ENCODE measurements around the gene TDRD10. TPM values are rescaled to one million over a fixed set of nuclear protein-coding genes. Genes with fewer than 3 reads are reported as not detected.

Gene TDRD10
- total RNA-seq, 1 donor from 2014 or later, result 2.3 TPM

DNA sequence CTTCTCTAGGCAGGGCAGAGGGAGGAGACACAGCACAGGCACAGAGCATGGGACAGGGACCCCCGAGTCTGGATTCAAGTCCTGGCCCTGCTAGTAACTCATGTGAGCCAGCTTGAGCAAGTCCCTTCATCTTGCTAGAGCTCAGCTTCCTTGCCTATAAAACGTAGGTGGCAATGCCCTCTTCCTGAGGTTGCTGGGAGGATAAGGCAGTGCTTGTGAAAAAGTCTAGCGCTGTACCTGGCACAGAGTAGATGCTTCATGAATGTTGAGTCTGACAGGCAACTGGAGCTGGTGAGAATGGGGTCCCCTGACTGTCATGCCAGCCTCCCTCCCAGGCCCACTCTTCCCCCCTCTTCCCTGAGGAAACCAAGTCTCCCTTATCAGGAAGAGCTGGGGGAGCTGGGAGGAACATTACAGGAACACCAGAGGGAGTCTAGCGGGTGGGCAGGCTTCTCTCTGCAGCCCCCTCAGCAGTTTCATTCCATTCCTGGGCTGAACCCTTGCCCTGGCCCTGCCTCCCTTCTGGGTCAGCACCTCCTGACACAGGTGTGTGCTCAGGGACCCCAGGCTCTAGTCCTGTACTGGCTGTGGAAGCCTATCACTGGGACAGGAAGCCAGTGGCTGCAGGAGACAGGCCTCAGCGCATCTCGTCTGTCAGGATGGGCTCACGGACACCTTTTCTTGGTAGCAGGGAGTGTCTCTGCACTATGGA, 75.5 kb downstream of the TDRD10 start:
- no peak for DNase-seq (ENCODE audit: low spot score)

- DNase-seq (ENCODE audit: low spot score), result no peak
These were observed 76.0 kb downstream of the TDRD10 start for GRCh38 chr1:154578058-154578418.

- DNase-seq (ENCODE audit: low spot score), result no peak
These were observed 77.4 kb downstream of the TDRD10 start for GRCh38 chr1:154579374-154579773.

- DNase-seq (ENCODE audit: low spot score), result no peak
These were observed 79.7 kb downstream of the TDRD10 start for GRCh38 chr1:154581766-154582165.

GRCh38 chr1:154582885-154583284, 80.9 kb downstream of the TDRD10 start:
- no peak for DNase-seq (ENCODE audit: low spot score)

GRCh38 chr1:154583773-154584172, 81.8 kb downstream of the TDRD10 start:
- DNase-seq (ENCODE audit: low spot score), result peak; percentile 19

DNA sequence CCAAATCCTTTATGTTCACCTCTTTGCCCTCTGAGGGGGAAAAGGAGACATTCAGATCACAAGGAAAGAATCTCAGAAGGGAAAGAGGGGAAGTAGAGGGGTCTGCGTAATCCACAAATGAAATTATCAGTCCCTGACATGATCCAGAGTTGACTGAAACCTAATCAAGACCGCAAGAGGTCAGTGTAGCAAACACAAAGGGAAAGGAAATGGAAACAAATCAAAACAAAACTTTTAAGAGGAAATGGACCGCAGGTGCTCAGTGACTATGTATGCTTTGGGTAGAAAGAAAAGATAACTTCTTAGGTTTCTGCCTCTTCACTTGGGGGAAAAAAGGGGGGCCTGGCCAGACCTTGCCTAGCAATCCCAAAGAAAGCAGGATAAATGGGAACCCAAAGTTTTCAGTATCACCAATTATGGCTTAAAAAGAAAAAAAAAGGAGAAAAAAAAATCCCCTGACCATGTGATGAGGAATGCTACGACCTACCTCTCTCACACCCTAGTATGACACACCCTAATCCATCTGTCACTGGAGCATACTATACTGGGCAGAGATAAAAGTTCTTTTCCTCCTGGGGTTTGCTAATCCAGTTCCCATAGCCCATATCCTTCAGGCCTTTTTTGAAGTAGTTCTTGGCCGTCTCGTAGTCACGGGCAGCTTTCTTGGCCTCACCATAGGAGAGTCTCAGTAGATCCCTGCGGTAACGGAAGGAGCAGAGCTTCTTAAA, 82.4 kb downstream of the TDRD10 start:
- no peak for DNase-seq (ENCODE audit: low spot score)

DNA sequence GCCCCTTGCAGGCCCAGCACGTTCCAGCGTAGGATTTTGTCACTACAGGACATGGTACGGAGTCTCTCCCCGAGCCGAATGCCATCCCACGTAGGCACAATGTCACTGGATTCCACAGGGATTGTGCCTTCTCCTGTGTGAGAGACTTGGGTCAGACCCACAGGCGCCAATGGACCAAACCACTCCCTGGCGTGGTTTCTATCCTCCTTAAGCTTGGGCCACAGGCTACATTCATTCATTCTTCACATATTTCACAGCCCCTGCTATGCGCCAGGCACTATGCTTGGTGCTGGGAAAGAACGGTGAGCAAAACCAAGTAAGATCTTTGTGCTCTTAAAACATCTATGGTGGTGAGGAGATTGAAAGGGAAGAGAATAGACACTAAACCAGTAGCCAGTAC, 84.2 kb downstream of the TDRD10 start:
- no peak for DNase-seq (ENCODE audit: low spot score)

DNA sequence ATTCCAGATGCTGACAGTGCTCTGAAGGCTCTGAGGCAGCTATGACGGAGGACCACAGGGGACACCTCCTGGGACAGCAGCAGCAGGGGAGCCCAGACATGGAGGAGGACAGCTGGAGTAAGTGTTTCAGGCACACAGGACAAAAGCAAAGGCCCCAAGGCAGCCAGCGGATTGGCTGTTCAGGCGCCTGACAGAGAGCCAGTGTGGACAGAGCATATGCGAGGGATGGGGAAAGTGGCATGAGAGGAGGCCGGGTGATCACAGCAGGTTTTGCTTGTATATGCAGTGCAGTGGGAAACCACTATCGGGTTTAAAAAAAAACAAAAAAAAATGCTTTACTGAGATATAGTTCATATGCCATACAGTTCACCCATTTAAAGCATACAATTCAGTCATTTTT, 84.6 kb downstream of the TDRD10 start:
- no peak for DNase-seq (ENCODE audit: low spot score)

- no peak for DNase-seq (ENCODE audit: low spot score)
These were observed 87.8 kb downstream of the TDRD10 start for GRCh38 chr1:154589780-154590179.

GRCh38 chr1:154590756-154591155, 88.7 kb downstream of the TDRD10 start:
- DNase-seq (ENCODE audit: low spot score), result no peak

- DNase-seq (ENCODE audit: low spot score), result no peak
These were observed 89.2 kb downstream of the TDRD10 start for GRCh38 chr1:154591206-154591605.

- no peak for DNase-seq (ENCODE audit: low spot score)
These were observed 91.4 kb downstream of the TDRD10 start for GRCh38 chr1:154593390-154593789.

- no peak for DNase-seq (ENCODE audit: low spot score)
These were observed 92.8 kb downstream of the TDRD10 start for GRCh38 chr1:154594811-154595210.

- no peak for DNase-seq (ENCODE audit: low spot score)
These were observed 93.6 kb downstream of the TDRD10 start for GRCh38 chr1:154595621-154596020.

Other genes with a start within 250 kb of the TDRD10 start
- 63.1 TPM for gene HAX1, start 229.6 kb upstream of the TDRD10 start, total RNA-seq
- 0.32 TPM for gene AQP10, start 181.1 kb upstream of the TDRD10 start, total RNA-seq
- 32.9 TPM for gene ATP8B2, start 176.7 kb upstream of the TDRD10 start, total RNA-seq
- 31.2 TPM for gene IL6R, start 96.9 kb upstream of the TDRD10 start, total RNA-seq
- 6.2 TPM for gene SHE, start 193 bp downstream of the TDRD10 start, total RNA-seq
- 84.0 TPM for gene UBE2Q1, start 56.4 kb downstream of the TDRD10 start, total RNA-seq
- 0.17 TPM for gene CHRNB2, start 65.6 kb downstream of the TDRD10 start, total RNA-seq
- 146 TPM for gene ADAR, start 106.0 kb downstream of the TDRD10 start, total RNA-seq